Measurements from ENCODE around the gene RBM46.
"Not testable (repeated sequence)": the region's sequence is repeated elsewhere in the genome, so short reads cannot be mapped to it uniquely, and the experiment has no call there.

Gene RBM46

DNA sequence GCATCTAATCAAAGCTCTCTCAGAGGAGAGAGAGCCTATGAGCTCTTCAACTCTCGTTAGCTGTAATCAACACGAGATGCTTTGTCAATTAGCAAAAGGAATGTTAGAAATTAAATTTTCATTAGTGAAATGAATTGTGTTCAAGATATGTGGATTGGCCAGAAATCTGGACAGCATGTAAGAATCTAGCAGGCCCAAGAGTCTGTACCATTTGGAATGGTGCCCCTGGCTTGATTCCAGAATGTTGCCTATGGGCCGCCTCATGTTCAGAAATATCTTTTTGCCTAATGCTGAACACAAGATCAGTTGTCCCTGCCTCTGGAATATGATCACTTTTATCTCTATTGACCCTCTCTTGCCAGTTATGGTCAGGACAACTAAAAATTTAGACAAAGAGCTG, 88.2 kb downstream of the RBM46 start:
- no peak for DNase-seq (ENCODE audit: low spot score in 2 of 2)
- H3K27ac Mint-ChIP-seq, result no peak overlapping the region
- no peak overlapping the region for H3K4me3 Mint-ChIP-seq
- H3K4me1 Mint-ChIP-seq, result no peaks in the 10 kb centered on the region
- H3K36me3 Mint-ChIP-seq, result no peaks in the 10 kb centered on the region
- H3K9me3 Mint-ChIP-seq, result peaks cover 6% of the 10 kb centered on the region
- no peak for ATAC-seq (ENCODE audit: low read depth)
- no peaks in the 10 kb centered on the region for H3K27me3 Mint-ChIP-seq

DNA sequence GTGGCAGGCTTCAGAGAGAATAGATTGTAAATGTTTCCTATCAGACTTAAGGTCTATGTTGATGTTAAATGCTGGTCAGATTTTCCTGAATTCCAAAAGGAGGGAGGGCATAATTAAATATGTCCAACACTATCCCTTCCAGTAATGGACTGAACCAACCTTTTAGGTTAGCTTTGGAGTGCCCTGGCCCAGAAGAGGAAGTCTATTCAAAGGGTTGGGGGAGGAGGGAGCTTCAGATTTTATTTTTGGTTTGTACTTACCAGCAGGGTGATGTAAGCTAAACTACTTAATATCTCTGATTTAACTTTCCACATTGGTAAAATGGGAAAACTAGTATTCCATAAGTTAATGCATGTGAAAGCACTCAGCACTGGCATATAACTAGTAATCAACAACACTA, 91.1 kb downstream of the RBM46 start:
- H3K27ac Mint-ChIP-seq, result no peak overlapping the region
- no peak overlapping the region for H3K4me3 Mint-ChIP-seq
- ATAC-seq (ENCODE audit: low read depth) (no peak), DNase-seq (ENCODE audit: low spot score in 2 of 2) (no peak)
- peaks cover 7% of the 10 kb centered on the region for H3K9me3 Mint-ChIP-seq
- no peaks in the 10 kb centered on the region for H3K36me3 Mint-ChIP-seq
- no peaks in the 10 kb centered on the region for H3K27me3 Mint-ChIP-seq
- H3K4me1 Mint-ChIP-seq, result no peaks in the 10 kb centered on the region

DNA sequence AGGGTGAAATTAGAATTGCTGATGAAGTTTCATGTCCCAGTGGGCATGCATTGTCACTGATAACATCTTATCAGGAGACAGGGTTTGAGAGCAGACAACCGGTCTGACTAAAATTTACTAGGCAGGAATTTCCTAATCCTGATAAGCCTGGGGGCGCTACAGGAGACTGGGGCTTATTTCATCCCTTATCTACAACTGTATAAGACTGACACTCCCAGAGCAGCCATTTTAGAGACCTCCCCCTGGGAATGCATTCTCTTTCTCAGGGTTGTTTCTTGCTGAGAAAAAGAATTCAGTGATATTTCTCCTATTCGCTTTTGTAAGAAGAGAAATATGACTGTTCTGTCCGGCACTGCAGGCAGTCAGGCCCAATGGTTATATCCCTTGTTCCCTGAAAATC, 93.0 kb downstream of the RBM46 start:
- not testable (repeated sequence) for ATAC-seq (ENCODE audit: low read depth); H3K27me3 Mint-ChIP-seq; H3K36me3 Mint-ChIP-seq; DNase-seq (ENCODE audit: low spot score in 2 of 2); H3K9me3 Mint-ChIP-seq; H3K4me1 Mint-ChIP-seq; H3K27ac Mint-ChIP-seq; H3K4me3 Mint-ChIP-seq

DNA sequence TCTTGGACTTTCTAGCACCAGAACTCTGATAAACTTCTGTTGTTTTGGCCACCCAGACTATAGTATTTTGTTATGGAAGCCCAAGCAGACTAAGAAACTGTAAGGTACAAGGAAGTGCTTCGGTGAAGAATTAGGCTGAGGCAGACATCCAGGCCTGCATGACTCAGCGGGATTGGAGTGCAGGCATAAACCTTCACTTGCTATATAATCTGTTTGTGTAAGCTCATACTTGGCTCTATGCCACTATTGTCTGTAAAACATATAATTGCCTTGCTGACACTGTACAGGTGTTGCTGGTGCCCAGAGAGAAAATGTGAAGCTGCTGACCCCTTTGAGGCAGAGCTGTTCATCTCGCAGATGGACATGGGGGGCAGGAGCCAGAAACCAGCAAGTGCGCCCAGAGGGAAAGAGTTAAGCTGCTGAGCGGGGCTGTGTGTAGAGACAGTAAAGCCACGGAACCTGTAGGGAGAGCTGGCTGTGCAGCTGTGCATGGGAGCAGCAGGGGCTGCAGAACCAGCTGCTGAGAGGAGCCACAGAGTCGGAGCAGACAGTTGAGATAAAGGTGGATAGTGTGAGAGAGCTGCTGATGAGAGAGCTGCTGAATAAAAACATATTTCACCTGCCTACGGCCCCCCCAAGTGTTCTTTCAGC, 96.2 kb downstream of the RBM46 start:
- H3K9me3 Mint-ChIP-seq, result peaks cover 6% of the 10 kb centered on the region
- no peaks in the 10 kb centered on the region for H3K36me3 Mint-ChIP-seq
- DNase-seq (ENCODE audit: low spot score in 2 of 2), result no peak
- no peak for ATAC-seq (ENCODE audit: low read depth)
- H3K27ac Mint-ChIP-seq, result no peak overlapping the region
- no peak overlapping the region for H3K4me3 Mint-ChIP-seq
- no peaks in the 10 kb centered on the region for H3K27me3 Mint-ChIP-seq
- no peaks in the 10 kb centered on the region for H3K4me1 Mint-ChIP-seq
